Measurements from ENCODE around the gene PRKCG.
"Not testable (repeated sequence)": the region's sequence is repeated elsewhere in the genome, so short reads cannot be mapped to it uniquely, and the experiment has no call there.

PRKCG gene

GRCh38 chr19:53881482-53882390 is at the start of gene PRKCG:
PRKCG (plus strand) TSS chr19:53882197; CDS start chr19:53882495, 298 bp downstream.
- DNase-seq, result peak; percentile 76

- not testable (repeated sequence) for DNase-seq
Observed at GRCh38 chr19:53832861-53833260, 49.1 kb upstream of the PRKCG start.

- DNase-seq, result not testable (repeated sequence)
Observed at GRCh38 chr19:53838446-53838845, 43.6 kb upstream of the PRKCG start.

GRCh38 chr19:53840241-53840640 is 41.8 kb upstream of the PRKCG start:
- DNase-seq, result not testable (repeated sequence)

GRCh38 chr19:53840914-53841313 is 41.1 kb upstream of the PRKCG start:
- not testable (repeated sequence) for DNase-seq

GRCh38 chr19:53844849-53845246 is 37.1 kb upstream of the PRKCG start:
- no peak for DNase-seq

GRCh38 chr19:53847555-53847954 is 34.4 kb upstream of the PRKCG start:
- DNase-seq, result no peak

GRCh38 chr19:53849237-53849676 is 32.7 kb upstream of the PRKCG start:
- DNase-seq, result no peak

- no peak for DNase-seq
Observed at GRCh38 chr19:53853707-53854106, 28.3 kb upstream of the PRKCG start.

GRCh38 chr19:53864308-53864836 is 17.6 kb upstream of the PRKCG start:
- DNase-seq, result no peak

- DNase-seq, result no peak
Observed at GRCh38 chr19:53865523-53865917, 16.5 kb upstream of the PRKCG start.

- DNase-seq, result peak; percentile 70
Observed at GRCh38 chr19:53865918-53866864, 15.8 kb upstream of the PRKCG start.

- DNase-seq, result no peak
Observed at GRCh38 chr19:53866865-53867224, 15.2 kb upstream of the PRKCG start.

GRCh38 chr19:53867225-53868090 is 14.5 kb upstream of the PRKCG start, which contains the start of gene MYADM:
MYADM (plus strand) TSS chr19:53867883; CDS start chr19:53873530, 5,647 bp downstream.
- peak; percentile 100 for DNase-seq

- DNase-seq, result peak; percentile 39
Observed at GRCh38 chr19:53868091-53868891, 13.7 kb upstream of the PRKCG start.

GRCh38 chr19:53868892-53869804 is 12.8 kb upstream of the PRKCG start:
- peak; percentile 89 for DNase-seq

GRCh38 chr19:53869805-53870484 is 12.1 kb upstream of the PRKCG start:
- not testable (repeated sequence) for DNase-seq

- DNase-seq, result no peak
Observed at GRCh38 chr19:53870485-53870844, 11.5 kb upstream of the PRKCG start.

GRCh38 chr19:53871454-53871853 is 10.5 kb upstream of the PRKCG start:
- DNase-seq, result no peak
